Upper lobe of left lung (tissue), 4 donors: ENCODE measurements around the gene STEEP1.

Experiments used
- POLR2A ChIP-seq, 4 donors: fragments of 450-650 bp; IDR thresholded peaks; one replicate each; pipeline ENCODE4 v1.5.1; 2016 to 2017; ENCODE audit warnings: antibody characterized with exemption in 4 of 4, mild to moderate bottlenecking in 2 of 4
- POLR2AphosphoS5 ChIP-seq, 2 donors: sonication (generic); formaldehyde crosslinking; IDR thresholded peaks; one replicate each; pipeline ENCODE4 v1.5.1; 2017; ENCODE audit warnings: antibody characterized with exemption in 2 of 2
- TF ChIP-seq, protein P1 (sequence below), 6 experiments: fragments of 450-650 bp in 4 of 6; fragments of 200-600 bp in 2 of 6; sonication (generic) in 2 of 6; IDR thresholded peaks; one replicate each; pipeline ENCODE4 v1.5.1; 2016 to 2019; ENCODE audit warnings: antibody characterized with exemption in 6 of 6

DNA sequence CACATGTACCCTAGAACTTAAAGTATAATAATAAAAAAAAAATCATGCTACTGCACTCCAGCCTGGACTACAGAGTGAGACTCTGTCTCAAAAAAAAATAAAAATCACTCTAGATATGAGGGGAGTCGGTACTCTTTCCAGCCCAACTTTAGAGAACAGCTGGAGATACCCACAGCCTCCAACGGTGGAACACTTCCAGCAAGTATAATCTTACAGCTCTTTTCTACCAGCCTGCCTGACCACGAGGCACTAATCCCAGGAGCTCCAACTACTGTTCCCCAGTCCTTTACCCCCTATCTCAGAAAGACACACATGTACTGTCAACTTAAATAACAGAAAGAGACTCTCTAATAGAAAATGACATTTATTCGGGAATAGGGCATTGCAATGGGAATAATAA, 46.8 kb downstream of the STEEP1 start:
- TF ChIP-seq, protein P1, sequence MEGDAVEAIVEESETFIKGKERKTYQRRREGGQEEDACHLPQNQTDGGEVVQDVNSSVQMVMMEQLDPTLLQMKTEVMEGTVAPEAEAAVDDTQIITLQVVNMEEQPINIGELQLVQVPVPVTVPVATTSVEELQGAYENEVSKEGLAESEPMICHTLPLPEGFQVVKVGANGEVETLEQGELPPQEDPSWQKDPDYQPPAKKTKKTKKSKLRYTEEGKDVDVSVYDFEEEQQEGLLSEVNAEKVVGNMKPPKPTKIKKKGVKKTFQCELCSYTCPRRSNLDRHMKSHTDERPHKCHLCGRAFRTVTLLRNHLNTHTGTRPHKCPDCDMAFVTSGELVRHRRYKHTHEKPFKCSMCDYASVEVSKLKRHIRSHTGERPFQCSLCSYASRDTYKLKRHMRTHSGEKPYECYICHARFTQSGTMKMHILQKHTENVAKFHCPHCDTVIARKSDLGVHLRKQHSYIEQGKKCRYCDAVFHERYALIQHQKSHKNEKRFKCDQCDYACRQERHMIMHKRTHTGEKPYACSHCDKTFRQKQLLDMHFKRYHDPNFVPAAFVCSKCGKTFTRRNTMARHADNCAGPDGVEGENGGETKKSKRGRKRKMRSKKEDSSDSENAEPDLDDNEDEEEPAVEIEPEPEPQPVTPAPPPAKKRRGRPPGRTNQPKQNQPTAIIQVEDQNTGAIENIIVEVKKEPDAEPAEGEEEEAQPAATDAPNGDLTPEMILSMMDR (IDR thresholded peaks at IDR 0.05) = no peak
- TF ChIP-seq POLR2A (IDR thresholded peaks at IDR 0.05) = no peak
- TF ChIP-seq POLR2AphosphoS5 (IDR thresholded peaks at IDR 0.05) = no peak
